SK-N-SH (cell line): Measurements from ENCODE around the gene PPP1R3C. TPM values are rescaled to one million over a fixed set of nuclear protein-coding genes. Genes with fewer than 3 reads are reported as not detected.

Experiments used
- CTCF ChIA-PET: fragments of 300-600, 350-600 bp; formaldehyde crosslinking; extraction: SDS; loops from one replicate; lab custom pipeline; 2021; lab: Yijun Ruan, JAX
- POLR2A ChIA-PET: fragments of 350-600 bp; sonication (Branson Sonifier 250); formaldehyde crosslinking; extraction: SDS; loops from one replicate; lab custom pipeline; 2020; ENCODE audit warnings: antibody characterized with exemption, inconsistent platforms; lab: Yijun Ruan, JAX
- DNase-seq: peaks from one replicate; pipeline ENCODE4 v3.0.0; 2012
- H2AFZ ChIP-seq: fragments of 200-600 bp; sonication (generic); 2 replicates; pipeline ENCODE4 v1.8.1; 2016; ENCODE audit warnings: antibody characterized with exemption, mild to moderate bottlenecking, low read depth
- H3F3A ChIP-seq: fragments of 200-600 bp; sonication (generic); replicated peaks from 2 replicates; pipeline ENCODE3; 2016; ENCODE audit warnings: antibody characterized with exemption, mild to moderate bottlenecking; ENCODE audit not compliant: insufficient read depth
- H3K27ac ChIP-seq, 2 experiments: fragments of 200-500 bp in 1 of 2; fragments of 200-600 bp in 1 of 2; sonication (Bioruptor generic) in 1 of 2; sonication (generic), shearing (Covaris generic) in 1 of 2; 2 replicates each; pipeline versions ENCODE4 v1.5.1 to v1.6.1; 2014 to 2016; ENCODE audit warnings: low read depth in 2 of 2, inconsistent platforms in 1 of 2, low read length in 1 of 2, mild to moderate bottlenecking in 1 of 2, mixed read lengths in 1 of 2
- H3K27me3 ChIP-seq: fragments of 200-600 bp; sonication (generic), shearing (Covaris generic); 2 replicates; pipeline ENCODE4 v1.6.1; 2016; ENCODE audit warnings: mixed run types; ENCODE audit not compliant: insufficient read depth
- H3K36me3 ChIP-seq, 2 experiments: fragments of 200-500 bp in 1 of 2; fragments of 200-600 bp in 1 of 2; sonication (Bioruptor generic) in 1 of 2; sonication (generic) in 1 of 2; replicated peaks in 1 of 2; 2 replicates each; pipeline versions ENCODE3 to v1.5.1; 2014 to 2016; ENCODE audit warnings: low read length in 1 of 2, mild to moderate bottlenecking in 1 of 2; ENCODE audit not compliant: insufficient read depth in 2 of 2, control insufficient read depth in 1 of 2
- H3K4me1 ChIP-seq, 2 experiments: fragments of 200-500 bp in 1 of 2; fragments of 200-600 bp in 1 of 2; sonication (Bioruptor generic) in 1 of 2; sonication (generic), shearing (Covaris generic) in 1 of 2; 2 replicates each; pipeline versions ENCODE4 v1.5.1 to v1.6.1; 2014 to 2016; ENCODE audit warnings: low read depth in 1 of 2, low read length in 1 of 2, mixed run types in 1 of 2; ENCODE audit not compliant: insufficient read depth in 2 of 2, control insufficient read depth in 1 of 2
- H3K4me2 ChIP-seq: fragments of 200-600 bp; sonication (generic), shearing (Covaris generic); 2 replicates; pipeline ENCODE4 v1.6.1; 2017; ENCODE audit warnings: mixed run types
- H3K4me3 ChIP-seq, 2 experiments: fragments of 200-500 bp in 1 of 2; fragments of 200-600 bp in 1 of 2; sonication (Bioruptor generic) in 1 of 2; sonication (generic), shearing (Covaris generic) in 1 of 2; 2 replicates each; pipeline versions ENCODE4 v1.5.1 to v1.8.1; 2014 to 2016; ENCODE audit warnings: low read depth in 2 of 2, inconsistent platforms in 1 of 2, low read length in 1 of 2, mild to moderate bottlenecking in 1 of 2, mixed read lengths in 1 of 2, moderate library complexity in 1 of 2
- H3K79me2 ChIP-seq: fragments of 200-600 bp; sonication (generic); 2 replicates; pipeline ENCODE4 v1.8.1; 2017; ENCODE audit warnings: mild to moderate bottlenecking; ENCODE audit not compliant: insufficient read depth
- H3K9ac ChIP-seq: fragments of 200-600 bp; sonication (generic); 2 replicates; pipeline ENCODE4 v1.6.1; 2017; ENCODE audit warnings: mixed run types
- H3K9me2 ChIP-seq: fragments of 200-600 bp; sonication (generic); 2 replicates; pipeline ENCODE4 v1.6.1; 2017; ENCODE audit warnings: mixed run types
- H3K9me3 ChIP-seq: fragments of 200-600 bp; sonication (generic); 2 replicates; pipeline ENCODE4 v1.6.1; 2017; ENCODE audit warnings: mixed run types, mild to moderate bottlenecking, moderate library complexity
- H4K20me1 ChIP-seq: fragments of 200-600 bp; sonication (generic); 2 replicates; pipeline ENCODE4 v1.6.1; 2017; ENCODE audit warnings: mild to moderate bottlenecking, mixed run types; ENCODE audit not compliant: insufficient read depth
- CTCF ChIP-seq: fragments of 200-600 bp; sonication (generic); IDR thresholded peaks from 2 replicates; pipeline ENCODE4 v1.6.1; 2017; ENCODE audit warnings: antibody characterized with exemption, mild to moderate bottlenecking, moderate library complexity
- EP300 ChIP-seq, 2 experiments: IDR thresholded peaks; 2 replicates each; pipeline versions ENCODE4 v1.4.0 to v1.6.1; 2012; ENCODE audit warnings: borderline replicate concordance in 1 of 2, low read depth in 1 of 2, low read length in 1 of 2
- EZH2phosphoT487 ChIP-seq: fragments of 200-600 bp; sonication (generic); IDR thresholded peaks from 2 replicates; pipeline ENCODE4 v1.6.1; 2017; ENCODE audit warnings: low read depth, mixed run types, mild to moderate bottlenecking, antibody characterized with exemption, moderate library complexity, borderline replicate concordance
- NRF1 ChIP-seq: IDR thresholded peaks from 2 replicates; pipeline ENCODE4 v1.6.1; 2012; ENCODE audit warnings: low read depth, mild to moderate bottlenecking, low read length
- PBX3 ChIP-seq: IDR thresholded peaks from 2 replicates; pipeline ENCODE4; 2012
- RAD21 ChIP-seq: IDR thresholded peaks from 2 replicates; pipeline ENCODE4 v1.6.1; 2012; ENCODE audit warnings: mild to moderate bottlenecking, low read length
- RFX5 ChIP-seq: IDR thresholded peaks from 2 replicates; pipeline ENCODE4 v1.6.1; 2012; ENCODE audit warnings: mild to moderate bottlenecking, improper control_type of control experiment, low read length
- SIN3A ChIP-seq: IDR thresholded peaks from 2 replicates; pipeline ENCODE4 v1.6.1; 2012; ENCODE audit warnings: low read depth, mild to moderate bottlenecking, low read length, moderate library complexity, borderline replicate concordance
- SMC3 ChIP-seq: IDR thresholded peaks from 2 replicates; pipeline ENCODE4 v1.6.1; 2012; ENCODE audit warnings: low read depth, low read length, improper control_type of control experiment
- WGBS: methylation state at CpG from one replicate; pipeline ENCODE4 v1.1.6; 2017; ENCODE audit warnings: low lambda C conversion rate; 5-methylcytosine and 5-hydroxymethylcytosine counted together
- polyA plus RNA-seq, 3 experiments: library from polyadenylated mRNA; depleted of rRNA; stranded (reverse); fragments of >200 nt; gene quantifications; 2 replicates each; pipeline ENCODE4 v1.2.3, GENCODE V29; 2012

The PPP1R3C gene
- polyA plus RNA-seq, 1 of the 3 experiments (the other 2 are of a cell fraction): 9.0 TPM

- no peak for DNase-seq
- peaks cover 9% of the 10 kb centered on the region for H3F3A ChIP-seq
- H3K27ac ChIP-seq: no peak overlapping the region
- no peaks in the 10 kb centered on the region for H4K20me1 ChIP-seq
- H3K9me2 ChIP-seq: no peaks in the 10 kb centered on the region
- H3K4me3 ChIP-seq: no peak overlapping the region
- H3K4me2 ChIP-seq: no peak overlapping the region
- H3K79me2 ChIP-seq: no peaks in the 10 kb centered on the region
- H3K4me1 ChIP-seq: 0 out of 4 replicates have a peak, but pooled peaks cover 0 to 4% of the 10 kb centered on the region in 2 experiments
- WGBS: 73% methylated on average over 3 of the region's 5 CpGs
- ChIA-PET CTCF (interaction anchor here (0.9 to 3.0 kb wide), 7 partner anchors 8 to 345 kb away, joined by 3 to 20 read pairs (median 4); no protein-coding TSS in a partner anchor), POLR2A (no interaction called here)
- H2AFZ ChIP-seq: peak overlapping the region; percentile 31; the same call in 1 of the 2 replicates
- H3K9ac ChIP-seq: no peak overlapping the region
- H3K27me3 ChIP-seq: no peaks in the 10 kb centered on the region
- peaks cover 3% of the 10 kb centered on the region; the same call in 1 of the 2 replicates for H3K9me3 ChIP-seq
- TF ChIP-seq CTCF (peak; percentile 50), SMC3 (peak; percentile 49), RAD21 (peak; percentile 27; the same call in 1 of the 2 replicates), NRF1 (no peak)
- H3K36me3 ChIP-seq: no peaks in the 10 kb centered on the region
Measured at GRCh38 chr10:91643700-91644099, 10.8 kb upstream of the PPP1R3C start.

GRCh38 chr10:91642831-91643692 lies 10.2 kb upstream of the PPP1R3C start:
- peak overlapping the region; percentile 31; the same call in 1 of the 2 replicates for H2AFZ ChIP-seq
- peaks cover 3% of the 10 kb centered on the region; the same call in 1 of the 2 replicates for H3K9me3 ChIP-seq
- peaks cover 9% of the 10 kb centered on the region for H3F3A ChIP-seq
- H3K4me2 ChIP-seq: no peak overlapping the region
- no peak for DNase-seq
- H4K20me1 ChIP-seq: no peaks in the 10 kb centered on the region
- no peaks in the 10 kb centered on the region for H3K36me3 ChIP-seq
- H3K27me3 ChIP-seq: no peaks in the 10 kb centered on the region
- H3K9me2 ChIP-seq: no peaks in the 10 kb centered on the region
- WGBS: 43% methylated on average over 2 of the region's 2 CpGs
- ChIA-PET CTCF (interaction anchor here (0.9 to 3.0 kb wide), 8 partner anchors 7 to 345 kb away, joined by 3 to 20 read pairs (median 4); no protein-coding TSS in a partner anchor), POLR2A (no interaction called here)
- no peak overlapping the region; a peak in 1 of 4 replicates for H3K27ac ChIP-seq
- no peaks in the 10 kb centered on the region for H3K79me2 ChIP-seq
- H3K9ac ChIP-seq: no peak overlapping the region
- no peak overlapping the region for H3K4me3 ChIP-seq
- H3K4me1 ChIP-seq: 0 out of 4 replicates have a peak, but pooled peaks cover 0 to 4% of the 10 kb centered on the region in 2 experiments
- TF ChIP-seq SIN3A (no peak), RFX5 (no peak), EZH2phosphoT487 (no peak), EP300 (IDR thresholded peaks at IDR 0.05; ENCODE audit: borderline replicate concordance in 1 of 2, low read depth in 1 of 2, low read length in 1 of 2) (0 out of 4 replicates have a peak, but pooled peaks of 1 of the 2 experiments have one; percentile 17), PBX3 (peak; percentile 48)
